GM19240 (cell line): ENCODE results near the gene AJM1.
"Not testable (repeated sequence)": the region's sequence is repeated elsewhere in the genome, so short reads cannot be mapped to it uniquely, and the experiment has no call there.

Experiments used
- DNase-seq: peaks from one replicate; pipeline ENCODE4 v3.0.0; 2011; ENCODE audit warnings: low spot score; ENCODE audit not compliant: insufficient read length

Gene AJM1

GRCh38 chr9:136867480-136867879 is 25.2 kb downstream of the AJM1 start:
- no peak for DNase-seq

- no peak for DNase-seq
These were observed 25.6 kb downstream of the AJM1 start for GRCh38 chr9:136867917-136868316.

- no peak for DNase-seq
These were observed 26.4 kb downstream of the AJM1 start for GRCh38 chr9:136868644-136869043.

- DNase-seq: not testable (repeated sequence)
These were observed 27.3 kb downstream of the AJM1 start for GRCh38 chr9:136869611-136870010.

- no peak for DNase-seq
These were observed 32.9 kb downstream of the AJM1 start for GRCh38 chr9:136875155-136875554.

GRCh38 chr9:136876476-136876875 is 34.2 kb downstream of the AJM1 start:
- DNase-seq: no peak

GRCh38 chr9:136880651-136881050 is 38.4 kb downstream of the AJM1 start:
- DNase-seq: no peak

GRCh38 chr9:136881691-136882108 is 39.4 kb downstream of the AJM1 start:
- peak; percentile 83 for DNase-seq

- peak; percentile 83 for DNase-seq
These were observed 40.0 kb downstream of the AJM1 start for GRCh38 chr9:136882109-136882946.

GRCh38 chr9:136882947-136883283 is 40.6 kb downstream of the AJM1 start:
- not testable (repeated sequence) for DNase-seq

- DNase-seq: not testable (repeated sequence)
These were observed 41.4 kb downstream of the AJM1 start for GRCh38 chr9:136883670-136884069.

GRCh38 chr9:136885950-136886578 is 43.8 kb downstream of the AJM1 start, which contains the start of gene TRAF2:
TRAF2 (plus strand) TSS chr9:136886516; CDS start chr9:136898741, 12,225 bp downstream.
- peak; percentile 100 for DNase-seq

GRCh38 chr9:136886610-136887597 is 44.6 kb downstream of the AJM1 start:
- DNase-seq: peak; percentile 77

GRCh38 chr9:136888454-136888853 is 46.2 kb downstream of the AJM1 start:
- no peak for DNase-seq

GRCh38 chr9:136889858-136890257 is 47.6 kb downstream of the AJM1 start:
- no peak for DNase-seq

GRCh38 chr9:136890661-136891060 is 48.4 kb downstream of the AJM1 start:
- DNase-seq: no peak
